K562 (cell line): Measurements from ENCODE around the gene ZNRD2. TPM values are rescaled to one million over a fixed set of nuclear protein-coding genes. Genes with fewer than 3 reads are reported as not detected.

ENCODE experiments used
- ATAC-seq: fragments of 200-7000 bp; cut with Tn5 transposase; 3 replicates; pipeline ENCODE4 v1.9.1; 2020; ENCODE audit warnings: moderate library complexity
- Bru-seq: library from RNA; stranded (reverse); fragments of 400-500 nt; gene quantifications from one replicate; lab custom pipeline; 2021; lab: Mats Ljungman, UMichigan
- BruChase-seq, 2 experiments: library from RNA; stranded (reverse); fragments of 400-500 nt; gene quantifications; one replicate each; lab custom pipeline; 2021; lab: Mats Ljungman, UMichigan
- BruUV-seq: library from RNA; stranded (reverse); fragments of 400-500 nt; replicated peaks from 2 replicates; lab custom pipeline; 2021; lab: Mats Ljungman, UMichigan
- CTCF ChIA-PET: fragments of 300-600 bp; formaldehyde crosslinking; extraction: SDS; loops from one replicate; lab custom pipeline; 2021; ENCODE audit warnings: low intra/inter-chr PET ratio; lab: Yijun Ruan, JAX
- POLR2A ChIA-PET: fragments of 300-600, 350-650 bp; sonication (Branson Sonifier 250); formaldehyde crosslinking; extraction: SDS; loops from one replicate; lab custom pipeline; 2021; ENCODE audit warnings: antibody characterized with exemption, inconsistent platforms; lab: Yijun Ruan, JAX
- DNase-seq, 4 experiments: peaks; one replicate each; pipeline versions ENCODE4 v3.0.0 to v3.0.0-alpha.2; 2011 to 2018; ENCODE audit warnings: low spot score in 3 of 4, mixed read lengths in 3 of 4; ENCODE audit errors: extremely low read depth in 1 of 4
- FAIRE-seq: peaks from 2 replicates; lab custom pipeline; 2011; peaks lifted over from hg19 to GRCh38; lab: Jason Lieb, UNC
- H2AFZ ChIP-seq: 2 replicates; pipeline ENCODE4 v1.6.0; 2011; ENCODE audit warnings: low read depth, low read length, control low read depth, inconsistent platforms
- H3K27ac ChIP-seq: fragments of 200-600 bp; 3 replicates; pipeline ENCODE4 v1.8.0; 2011; ENCODE audit warnings: low read depth, mild to moderate bottlenecking, control low read depth, inconsistent platforms, low read length, moderate library complexity, mixed read lengths; ENCODE audit errors: extremely low read depth
- H3K27me3 ChIP-seq, 2 experiments: fragments of 300-600 bp in 1 of 2; 2 replicates in 1 of 2; 3 replicates in 1 of 2; pipeline versions ENCODE4 v1.6.0 to v1.8.0; 2011; ENCODE audit warnings: inconsistent platforms in 2 of 2, low read length in 2 of 2, mild to moderate bottlenecking in 1 of 2, mixed read lengths in 1 of 2, moderate library complexity in 1 of 2; ENCODE audit not compliant: control insufficient read depth in 2 of 2, insufficient read depth in 2 of 2
- H3K36me3 ChIP-seq: fragments of 300-600 bp; 3 replicates; pipeline ENCODE4 v1.8.0; 2011; ENCODE audit warnings: mild to moderate bottlenecking, low read length, inconsistent platforms; ENCODE audit not compliant: control insufficient read depth, insufficient read depth
- H3K4me1 ChIP-seq, 2 experiments: fragments of 200-600 bp in 1 of 2; replicated peaks in 1 of 2; 2 replicates in 1 of 2; 3 replicates in 1 of 2; pipeline versions ENCODE4 v1.5.1 to v1.8.0; 2011; ENCODE audit warnings: inconsistent platforms in 2 of 2, low read length in 2 of 2, mild to moderate bottlenecking in 1 of 2, mixed read lengths in 1 of 2, moderate library complexity in 1 of 2; ENCODE audit not compliant: control insufficient read depth in 2 of 2, insufficient read depth in 2 of 2
- H3K4me2 ChIP-seq: 2 replicates; pipeline ENCODE4 v1.6.1; 2011; ENCODE audit warnings: low read length, control low read depth, inconsistent platforms, mixed read lengths; ENCODE audit not compliant: insufficient read depth
- H3K4me3 ChIP-seq: fragments of 200-600 bp; sonication (generic), shearing (Covaris generic); 2 replicates; pipeline ENCODE4 v1.5.1; 2016; ENCODE audit warnings: control low read depth, inconsistent platforms
- H3K79me2 ChIP-seq: fragments of 200-600 bp; 3 replicates; pipeline ENCODE4 v1.8.0; 2011; ENCODE audit warnings: low read length, inconsistent platforms; ENCODE audit not compliant: control insufficient read depth, insufficient read depth
- H3K9ac ChIP-seq, 2 experiments: 2 replicates each; pipeline versions ENCODE4 v1.6.0 to v1.6.1; 2011; ENCODE audit warnings: low read depth in 2 of 2, low read length in 2 of 2, control low read depth in 1 of 2, inconsistent platforms in 1 of 2, mild to moderate bottlenecking in 1 of 2, mixed read lengths in 1 of 2; ENCODE audit not compliant: insufficient read depth in 1 of 2
- H3K9me1 ChIP-seq: one replicate; pipeline ENCODE4 v1.6.0; 2011; ENCODE audit warnings: inconsistent platforms, mild to moderate bottlenecking, low read length, moderate library complexity; ENCODE audit not compliant: control insufficient read depth, insufficient read depth
- H3K9me3 ChIP-seq: replicated peaks from 2 replicates; pipeline ENCODE4 v1.5.1; 2011; ENCODE audit warnings: low read depth, low read length, inconsistent platforms; ENCODE audit not compliant: control insufficient read depth, insufficient read depth
- H4K20me1 ChIP-seq: replicated peaks from 2 replicates; pipeline ENCODE4 v1.6.1; 2011; ENCODE audit warnings: low read length, inconsistent platforms, mixed read lengths; ENCODE audit not compliant: control insufficient read depth, insufficient read depth
- ASH1L ChIP-seq: fragments of 450-650 bp; IDR thresholded peaks from 2 replicates; pipeline ENCODE4 v1.6.1; 2018; ENCODE audit warnings: borderline replicate concordance, mild to moderate bottlenecking, low read depth; ENCODE audit not compliant: partially characterized antibody
- FIP1L1 ChIP-seq: fragments of 200-400 bp; formaldehyde crosslinking; IDR thresholded peaks from 2 replicates; pipeline ENCODE4 v1.6.1; 2018; ENCODE audit warnings: mild to moderate bottlenecking, low read depth, low read length; ENCODE audit not compliant: poor library complexity, severe bottlenecking
- GABPA ChIP-seq: fragments of 200-800 bp; sonication (Bioruptor generic); conservative IDR thresholded peaks from 2 replicates; pipeline ENCODE4 v1.6.1; 2016; ENCODE audit warnings: low read depth, missing genetic modification characterization, missing compliant biosample characterization
- HDAC1 ChIP-seq, 2 experiments: fragments of 450-650 bp; IDR thresholded peaks; 2 replicates each; pipeline ENCODE4 v1.6.1; 2016 to 2017; ENCODE audit warnings: inconsistent platforms in 1 of 2, mild to moderate bottlenecking in 1 of 2, moderate library complexity in 1 of 2
- KAT8 ChIP-seq: fragments of 450-650 bp; IDR thresholded peaks from 2 replicates; pipeline ENCODE4 v1.6.1; 2016; ENCODE audit warnings: low read depth, mild to moderate bottlenecking
- NFRKB ChIP-seq: fragments of 450-650 bp; IDR thresholded peaks from 2 replicates; pipeline ENCODE4 v1.6.1; 2016; ENCODE audit warnings: low read depth
- SAFB2 ChIP-seq: fragments of 200-400 bp; formaldehyde crosslinking; IDR thresholded peaks from 2 replicates; pipeline ENCODE4 v1.6.1; 2018; ENCODE audit warnings: borderline replicate concordance, low read length, low read depth, moderate library complexity; ENCODE audit not compliant: severe bottlenecking
- SP2 ChIP-seq: IDR thresholded peaks from 2 replicates; pipeline ENCODE4 v1.6.1; 2011; ENCODE audit warnings: mild to moderate bottlenecking, low read depth, low read length, moderate library complexity; ENCODE audit not compliant: poor library complexity, severe bottlenecking; ENCODE audit errors: extremely low read depth
- STAG1 ChIP-seq: sonication (generic); formaldehyde crosslinking; IDR thresholded peaks from 2 replicates; pipeline ENCODE4 v1.5.0; 2020; ENCODE audit warnings: missing genetic modification reagents, borderline replicate concordance
- ZNF75A ChIP-seq: fragments of 450-650 bp; formaldehyde crosslinking; IDR thresholded peaks from 2 replicates; pipeline ENCODE4 v1.4.0; 2020; ENCODE audit warnings: mild to moderate bottlenecking
- WGBS: fragments of 100-300 bp; shearing (Covaris generic); methylation state at CpG from one replicate; pipeline ENCODE4 v1.1.6; 2016; ENCODE audit warnings: low coverage, mixed read lengths; ENCODE audit not compliant: insufficient coverage; ENCODE audit errors: missing lambda C conversion rate; 5-methylcytosine and 5-hydroxymethylcytosine counted together
- in situ Hi-C: fragments of 300-500 bp; cut with MboI; formaldehyde crosslinking; loops from 4 replicates; pipeline ENCODE4 v1.15.0; 2018; ENCODE audit warnings: inconsistent platforms, mixed read lengths
- intact Hi-C: fragments of 100-400 bp; cut with micrococcal nuclease; formaldehyde crosslinking; loops from 2 replicates; pipeline ENCODE4 v1.14.2; 2022
- long read RNA-seq, 3 experiments: library from polyadenylated mRNA in 2 of 3; library from RNA in 1 of 3; unstranded in 2 of 3; stranded (forward) in 1 of 3; transcript quantifications; one replicate each; pipeline ENCODE4 v2.0.0, GENCODE V29; 2019 to 2022
- polyA minus RNA-seq, 3 experiments: library from RNA; depleted of rRNA, polyadenylated mRNA; stranded (reverse); fragments of >200 nt; gene quantifications; 2 replicates each; pipeline ENCODE4 v1.2.3, GENCODE V29; 2011
- polyA plus RNA-seq, 8 experiments: library from polyadenylated mRNA; depleted of rRNA in 4 of 8; stranded (reverse) in 5 of 8; unstranded in 3 of 8; fragments of >200 nt; fragmentation: Nextera tagmentation in 2 of 8; fragmentation: Illumina TruSeq in 1 of 8; extraction: Ambion mirVana in 2 of 8; extraction: Trizol in 1 of 8; gene quantifications; 2 replicates each; pipeline versions ENCODE4 v1.2.1 to v1.2.3, GENCODE V29; 2011 to 2014; ENCODE audit warnings: inconsistent platforms in 1 of 8, missing spikeins in 1 of 8
- total RNA-seq, 7 experiments: library from RNA; depleted of rRNA in 6 of 7; stranded (reverse); fragments of >200 nt in 6 of 7; fragmentation: Illumina TruSeq in 2 of 7; extraction: Trizol in 2 of 7; gene quantifications; 2 replicates each; pipeline versions ENCODE4 v1.2.1 to v1.2.3, GENCODE V29; 2011 to 2021; ENCODE audit warnings: low replicate concordance in 1 of 7
- TF ChIP-seq, protein P1 (sequence below): fragments of 450-650 bp; IDR thresholded peaks from one replicate; pipeline ENCODE4 v1.6.1; 2018; ENCODE audit warnings: mild to moderate bottlenecking, moderate library complexity; ENCODE audit not compliant: partially characterized antibody

Gene ZNRD2, protein sequence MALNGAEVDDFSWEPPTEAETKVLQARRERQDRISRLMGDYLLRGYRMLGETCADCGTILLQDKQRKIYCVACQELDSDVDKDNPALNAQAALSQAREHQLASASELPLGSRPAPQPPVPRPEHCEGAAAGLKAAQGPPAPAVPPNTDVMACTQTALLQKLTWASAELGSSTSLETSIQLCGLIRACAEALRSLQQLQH
- 16.9 and 90.0 TPM in 2 replicates for total RNA-seq (2011; cell fraction: chromatin; rRNA removed; ENCODE audit: low replicate concordance)
- total RNA-seq (2011; cell fraction: nucleolus; rRNA removed): 98.3 and 115 TPM in 2 replicates
- total RNA-seq (2011; cell fraction: nucleoplasm; rRNA removed): 36.5 and 47.7 TPM in 2 replicates
- total RNA-seq (2014; rRNA removed) (129 and 153 TPM in 2 replicates), total RNA-seq (2014; rRNA removed; fragmentation: Illumina TruSeq; extraction: Trizol) (8.5 and 13.4 TPM in 2 replicates), total RNA-seq (2015; rRNA removed; fragmentation: Illumina TruSeq; extraction: Trizol) (60.4 and 61.8 TPM in 2 replicates), total RNA-seq (2021) (106 and 114 TPM in 2 replicates), polyA plus RNA-seq (2011; rRNA removed) (40.4 and 51.9 TPM in 2 replicates), polyA plus RNA-seq (2014; fragmentation: Illumina TruSeq; extraction: Trizol) (16.6 and 77.3 TPM in 2 replicates), polyA plus RNA-seq (2014; fragmentation: Nextera tagmentation; extraction: Ambion mirVana) (10 to 100 TPM; 35.6 to 66.3 TPM), polyA plus RNA-seq (2014; rRNA removed) (123 and 130 TPM in 2 replicates), polyA minus RNA-seq (2011; rRNA and poly(A)+ RNA removed) (7.4 TPM in 2 replicates), Bru-seq, nascent RNA (percentile 93 among the genes with signal in this experiment), BruChase-seq, experiment 1, labeled RNA remaining after a 2-hour chase (percentile 75 among the genes with signal in this experiment), BruChase-seq, experiment 2, labeled RNA remaining after a 6-hour chase (percentile 78 among the genes with signal in this experiment)
- polyA plus RNA-seq (2011; cell fraction: cytosol; rRNA removed): 70.6 and 201 TPM in 2 replicates
- 69.6 and 90.0 TPM in 2 replicates for polyA plus RNA-seq (2011; cell fraction: nucleus; rRNA removed)
- polyA plus RNA-seq (2012): 75.0 and 123 TPM in 2 replicates
- 22.4 and 23.0 TPM in 2 replicates for polyA minus RNA-seq (2011; cell fraction: cytosol; rRNA and poly(A)+ RNA removed)
- polyA minus RNA-seq (2011; cell fraction: nucleus; rRNA and poly(A)+ RNA removed): 61.0 and 62.0 TPM in 2 replicates
- long read RNA-seq, experiment 1, transcript SSSCA1-206 (3 exons, 879 nt): minor isoform, 29 of 188 reads
- long read RNA-seq, experiment 1, transcript SSSCA1-201 (4 exons, 698 nt): major isoform, 133 of 188 reads
- long read RNA-seq, experiment 1, transcript SSSCA1-204 (2 exons, 532 nt): minor isoform, 5 of 188 reads
- long read RNA-seq, experiment 1, partial matches to known transcripts: 4 of 188 reads
- long read RNA-seq, experiment 1, other reads (novel, unspliced or antisense): 16 of 188 reads
- long read RNA-seq, experiment 2, transcript SSSCA1-201 (4 exons, 698 nt): major isoform, 77 of 131 reads
- long read RNA-seq, experiment 2, transcript SSSCA1-206 (3 exons, 879 nt): minor isoform, 35 of 131 reads
- long read RNA-seq, experiment 2, partial matches to known transcripts: 2 of 131 reads
- long read RNA-seq, experiment 2, other reads (novel, unspliced or antisense): 16 of 131 reads
- long read RNA-seq, experiment 3, transcript SSSCA1-206 (3 exons, 879 nt): minor isoform, 15 of 129 reads
- long read RNA-seq, experiment 3, transcript SSSCA1-201 (4 exons, 698 nt): major isoform, 106 of 129 reads
- long read RNA-seq, experiment 3, partial matches to known transcripts: 0 of 129 reads
- long read RNA-seq, experiment 3, other reads (novel, unspliced or antisense): 8 of 129 reads

DNA sequence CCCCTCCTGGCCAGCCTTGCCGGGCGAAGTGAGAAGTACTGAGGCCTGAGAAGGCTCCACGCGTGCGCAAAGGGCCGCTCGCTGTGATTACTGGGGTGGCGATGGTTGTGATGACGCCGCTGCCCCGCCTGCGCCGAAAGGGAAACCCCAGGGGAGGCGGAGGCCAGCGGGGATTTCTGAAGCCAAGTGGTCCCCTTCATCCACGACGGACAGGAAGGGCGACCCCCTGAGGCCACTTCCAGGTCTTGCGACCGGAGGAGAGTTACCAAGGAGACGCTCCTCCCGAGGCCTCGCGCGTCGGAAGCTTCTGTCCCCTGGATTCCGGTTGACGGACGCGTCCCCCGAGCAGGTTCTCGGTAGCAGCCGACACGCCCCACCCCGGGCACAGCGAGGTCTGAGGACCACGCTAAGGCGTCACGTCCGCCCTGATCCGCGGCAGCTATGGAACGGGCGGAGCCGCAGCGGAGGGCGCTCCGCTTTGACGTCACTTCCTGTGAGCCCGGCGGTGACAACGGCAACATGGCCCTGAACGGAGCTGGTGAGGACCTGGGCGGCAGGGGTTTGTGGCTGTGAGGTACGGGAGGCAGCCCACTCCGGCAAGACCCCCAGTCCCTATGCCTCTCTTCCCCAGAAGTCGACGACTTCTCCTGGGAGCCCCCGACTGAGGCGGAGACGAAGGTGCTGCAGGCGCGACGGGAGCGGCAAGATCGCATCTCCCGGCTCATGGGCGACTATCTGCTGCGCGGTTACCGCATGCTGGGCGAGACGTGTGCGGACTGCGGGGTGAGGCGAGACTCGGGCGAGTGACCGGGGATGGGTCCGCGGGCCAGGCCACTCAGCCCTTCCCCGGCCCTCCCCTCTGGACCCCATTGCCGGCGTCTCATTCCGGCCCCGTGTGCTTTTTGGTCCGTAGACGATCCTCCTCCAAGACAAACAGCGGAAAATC is at the start of gene ZNRD2:
Gene ZNRD2, plus strand, starts transcription at position 505 of the 946 bp plus-strand sequence. Its CDS starts 15 bp downstream, at position 520.
- Histone ChIP-seq H3K4me2 (peak within 1 kb of the TSS; percentile 99), H4K20me1 (peaks cover 6% of the 10 kb centered on the region), H2AFZ (peak within 1 kb of the TSS; percentile 97), H3K27me3 (no peaks in the 10 kb centered on the region), H3K4me3 (peak within 1 kb of the TSS; percentile 65), H3K9ac (peak within 1 kb of the TSS; percentile 82 to 98), H3K79me2 (peaks cover 56% of the 10 kb centered on the region), H3K9me3 (no peaks in the 10 kb centered on the region), H3K36me3 (peaks cover 19% of the 10 kb centered on the region; the same call in 2 of the 3 replicates), H3K9me1 (peaks cover 5% of the 10 kb centered on the region), H3K4me1 (peaks cover 39 to 63% of the 10 kb centered on the region in 2 experiments), H3K27ac (peak within 1 kb of the TSS; percentile 68)
- intact Hi-C loops: loop anchor here (1.0 to 5.0 kb wide), 3 partner anchors 30 to 98 kb away; partner anchors contain the start of gene SCYL1
- peak; percentile 97 for FAIRE-seq
- CTCF ChIA-PET: interaction anchor here (6.5 kb wide), 1 partner anchor 29 kb away, joined by 63 read pairs; no protein-coding TSS in a partner anchor
- peak; percentile 88 to 99 (median 92) for DNase-seq
- POLR2A ChIA-PET: interaction anchor here (0.6 to 4.7 kb wide), 14 partner anchors 10 to 288 kb away, joined by 3 to 35 read pairs (median 4); partner anchors contain the start of genes MALAT1 and NEAT1
- ATAC-seq: peak; percentile 82
- no TSS peak for BruUV-seq
- 1% methylated on average over 89 of the region's 89 CpGs for WGBS
- in situ Hi-C loops: no loop called here
- TF ChIP-seq, protein P1, sequence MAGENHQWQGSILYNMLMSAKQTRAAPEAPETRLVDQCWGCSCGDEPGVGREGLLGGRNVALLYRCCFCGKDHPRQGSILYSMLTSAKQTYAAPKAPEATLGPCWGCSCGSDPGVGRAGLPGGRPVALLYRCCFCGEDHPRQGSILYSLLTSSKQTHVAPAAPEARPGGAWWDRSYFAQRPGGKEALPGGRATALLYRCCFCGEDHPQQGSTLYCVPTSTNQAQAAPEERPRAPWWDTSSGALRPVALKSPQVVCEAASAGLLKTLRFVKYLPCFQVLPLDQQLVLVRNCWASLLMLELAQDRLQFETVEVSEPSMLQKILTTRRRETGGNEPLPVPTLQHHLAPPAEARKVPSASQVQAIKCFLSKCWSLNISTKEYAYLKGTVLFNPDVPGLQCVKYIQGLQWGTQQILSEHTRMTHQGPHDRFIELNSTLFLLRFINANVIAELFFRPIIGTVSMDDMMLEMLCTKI: no peak
- TF ChIP-seq HDAC1 (IDR thresholded peaks at IDR 0.05) (peak in 1 of 2 experiments; percentile 97; a peak in 3 of 4 replicates), GABPA (peak; percentile 99), STAG1 (no peak), FIP1L1 (peak; percentile 65), SP2 (no peak), ZNF75A (CRISPR knock-in tag) (no peak), NFRKB (peak; percentile 28; the same call in 1 of the 2 replicates), SAFB2 (no peak), KAT8 (no peak), ASH1L (no peak)
